Measurements from ENCODE around the gene AKTIP. TPM values are rescaled to one million over a fixed set of nuclear protein-coding genes. Genes with fewer than 3 reads are reported as not detected.

The AKTIP gene
- total RNA-seq, 4 donors from 2014 or later, result 37.0 to 68.7 (median 50.5) TPM

Small RNA genes within 50 kb of the gene (small RNA-seq; reads per million reads assigned to genes)
- gene RNU6-1153P, result 0 reads per million in 4 donors

Other genes starting within 250 kb of the AKTIP start
- 100 to 1,000 TPM in 1 of 4 donors, 10 to 100 TPM in 3; 27.7 to 115 (median 64.0) TPM for gene RBL2, start 68.7 kb downstream of the AKTIP start, total RNA-seq
- gene RPGRIP1L, start 200.7 kb upstream of the AKTIP start, total RNA-seq, result 1 to 10 TPM; 1.6 to 5.6 (median 2.1) TPM
- gene FTO, start 200.9 kb upstream of the AKTIP start, total RNA-seq, result 10 to 100 TPM; 21.3 to 50.5 (median 40.8) TPM

Measured in transverse colon (tissue), 4 donors.